ENCODE results near the gene SLCO2A1.

SLCO2A1 gene

DNA sequence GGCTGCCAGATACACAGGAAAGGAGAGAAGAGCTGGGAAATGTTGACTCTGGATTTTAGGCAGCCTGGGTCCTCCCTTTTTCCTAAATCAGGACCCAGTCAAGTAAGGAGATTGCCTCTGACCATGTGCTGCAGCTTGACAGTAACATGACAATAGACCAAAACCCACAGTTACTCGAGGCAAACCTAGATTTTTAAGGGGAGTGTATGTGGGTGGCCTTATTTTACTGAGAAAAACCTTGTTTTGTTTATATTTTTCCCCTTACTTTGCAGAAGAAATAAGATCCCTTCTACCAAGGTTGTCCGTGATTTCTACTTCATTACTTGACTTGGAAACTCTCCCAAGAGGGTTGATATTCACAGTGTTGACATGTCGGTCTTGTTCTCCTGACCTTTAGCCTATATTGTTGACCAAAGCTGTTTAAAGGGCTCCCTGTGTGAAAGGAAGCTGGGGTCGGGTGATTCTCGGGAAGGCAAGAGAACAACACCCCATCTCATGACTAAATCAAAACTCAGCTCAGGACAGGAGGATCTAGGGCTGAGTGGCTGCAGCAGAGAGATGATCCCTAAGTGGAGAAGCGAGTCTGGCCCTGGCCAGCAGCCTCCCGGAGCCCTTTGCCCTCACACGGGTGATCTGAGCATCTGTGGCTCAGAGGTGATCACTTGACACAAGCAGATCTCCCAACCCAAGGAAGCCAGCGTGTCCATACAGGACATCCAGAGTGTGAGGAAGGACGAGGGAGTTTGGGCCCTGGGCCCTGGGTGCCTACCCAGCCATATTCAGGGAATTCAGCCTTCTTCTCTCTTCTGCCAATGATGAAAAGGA is 31.0 kb upstream of the SLCO2A1 start:
- DNase-seq (ENCODE audit: low read depth): no peak

DNA sequence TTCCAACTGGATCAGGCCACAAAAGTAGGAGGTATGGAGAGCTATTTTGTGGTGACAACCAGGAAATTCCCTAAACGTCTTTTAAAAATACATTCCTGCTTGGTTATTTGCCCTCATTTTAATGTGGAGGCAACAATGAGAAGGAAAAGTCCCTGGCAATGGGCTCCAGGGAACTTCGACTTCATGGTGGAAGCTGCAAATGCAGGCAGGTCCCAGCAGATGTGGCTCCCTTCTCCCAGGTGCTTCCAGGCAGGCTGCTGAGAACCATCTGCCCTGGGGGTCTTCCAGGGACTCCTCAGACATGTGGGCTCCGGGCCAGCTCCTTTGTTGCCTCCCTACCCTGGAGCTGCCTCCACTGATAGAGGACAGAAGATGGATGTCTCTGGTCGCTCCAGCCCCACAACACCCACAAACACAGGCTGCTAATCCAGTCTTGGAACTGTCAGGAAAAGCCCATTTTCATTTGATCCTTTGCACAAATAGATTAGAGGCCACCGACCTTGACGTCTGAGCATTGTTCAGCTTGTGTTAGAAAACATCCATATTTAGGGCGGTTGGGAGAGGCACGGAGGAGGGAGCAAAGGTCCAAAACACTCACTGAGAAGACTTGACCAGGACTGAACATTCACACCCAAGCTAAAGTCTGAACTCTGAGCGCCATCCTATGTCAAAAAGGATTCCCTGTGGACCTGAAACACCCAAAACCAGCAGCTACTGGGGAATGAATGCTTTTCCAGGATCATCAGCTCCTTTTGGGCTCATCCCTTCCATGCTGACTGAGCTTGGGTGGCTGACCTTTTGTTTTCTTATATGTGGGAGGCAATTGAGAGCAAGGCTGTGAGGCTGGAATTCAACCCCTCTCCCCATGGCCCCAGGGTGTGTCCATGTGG is 30.2 kb upstream of the SLCO2A1 start:
- no peak for DNase-seq (ENCODE audit: low read depth)

DNA sequence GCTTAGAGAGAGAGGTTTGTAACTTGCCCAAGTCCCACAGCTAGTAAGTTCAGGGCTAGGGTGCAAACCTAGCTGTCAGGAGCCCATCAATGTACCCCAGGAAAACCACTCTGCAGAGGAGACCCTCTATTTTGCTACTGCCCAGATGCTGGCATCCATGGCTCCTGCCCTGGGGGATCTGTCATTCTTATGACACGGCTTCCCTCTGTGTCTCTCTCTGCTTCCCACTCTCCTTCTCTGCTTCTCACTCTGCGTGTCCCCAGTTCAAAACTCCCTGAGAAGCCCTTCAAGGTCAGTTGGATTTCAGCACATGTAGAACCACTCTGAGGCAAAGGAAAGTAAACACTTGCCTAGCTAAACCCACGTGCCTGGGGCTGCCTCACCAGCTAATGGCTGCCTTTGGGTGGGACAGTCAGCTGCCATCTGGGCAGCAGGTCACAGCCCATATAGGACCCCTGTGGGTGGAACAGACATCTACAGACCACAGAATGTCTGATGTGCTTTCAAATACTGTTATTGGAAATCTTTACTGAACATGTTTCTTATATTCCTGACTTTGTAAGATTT is 29.4 kb upstream of the SLCO2A1 start:
- no peak for DNase-seq (ENCODE audit: low read depth)

DNA sequence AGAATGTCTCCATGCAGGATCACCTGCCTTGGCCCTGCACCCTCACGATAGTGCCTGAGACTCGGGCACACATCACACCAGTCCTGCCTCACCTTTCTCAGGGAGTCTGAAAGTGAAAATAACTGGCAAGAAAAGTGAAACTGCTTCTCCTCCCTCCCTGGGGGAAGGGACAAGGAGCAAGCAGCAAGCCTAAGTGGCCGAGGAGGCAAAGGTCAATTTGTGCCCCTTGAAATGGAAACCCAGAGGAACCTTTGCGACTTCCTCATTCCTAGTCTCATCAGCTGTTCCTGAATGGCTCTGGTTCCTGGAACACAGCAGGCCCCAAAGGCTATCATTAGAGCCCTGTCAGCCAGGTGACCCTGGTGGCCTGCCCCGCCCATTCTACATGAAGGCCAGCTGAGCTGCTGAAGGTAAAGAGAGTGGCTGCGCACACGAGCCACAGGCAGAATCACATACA is 28.0 kb upstream of the SLCO2A1 start:
- DNase-seq (ENCODE audit: low read depth): no peak

DNA sequence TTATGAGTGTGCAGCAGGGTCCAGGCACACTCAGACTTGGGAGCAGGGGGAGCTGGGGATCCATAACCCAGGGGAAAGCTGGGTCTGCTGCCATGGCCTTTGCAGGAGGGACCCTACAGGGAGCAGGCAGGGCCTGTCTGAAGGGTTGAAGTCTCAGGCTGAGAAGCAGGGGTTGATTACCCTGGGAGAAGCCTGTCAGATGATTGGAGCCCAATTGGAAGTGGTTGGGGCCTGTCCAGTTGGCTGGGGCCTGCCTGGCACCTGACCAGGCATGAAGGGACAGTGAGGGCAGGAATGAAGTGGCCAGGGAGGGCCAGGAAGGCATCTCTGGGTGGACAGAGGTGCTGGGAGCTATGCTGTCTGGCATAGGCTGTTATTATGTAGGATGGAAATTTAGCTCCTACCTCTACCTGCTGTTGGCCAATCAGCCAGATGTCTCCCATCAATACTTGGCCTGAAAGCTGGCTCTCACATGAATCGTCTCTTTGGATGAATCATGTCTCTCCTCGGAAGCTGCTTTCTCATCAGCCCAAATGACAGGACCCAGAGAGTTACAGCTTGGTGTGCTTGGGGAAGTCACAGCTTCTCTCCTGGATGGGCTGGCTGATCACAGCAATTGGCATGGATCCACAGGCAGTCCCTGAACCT is 27.4 kb upstream of the SLCO2A1 start:
- DNase-seq (ENCODE audit: low read depth): no peak

DNA sequence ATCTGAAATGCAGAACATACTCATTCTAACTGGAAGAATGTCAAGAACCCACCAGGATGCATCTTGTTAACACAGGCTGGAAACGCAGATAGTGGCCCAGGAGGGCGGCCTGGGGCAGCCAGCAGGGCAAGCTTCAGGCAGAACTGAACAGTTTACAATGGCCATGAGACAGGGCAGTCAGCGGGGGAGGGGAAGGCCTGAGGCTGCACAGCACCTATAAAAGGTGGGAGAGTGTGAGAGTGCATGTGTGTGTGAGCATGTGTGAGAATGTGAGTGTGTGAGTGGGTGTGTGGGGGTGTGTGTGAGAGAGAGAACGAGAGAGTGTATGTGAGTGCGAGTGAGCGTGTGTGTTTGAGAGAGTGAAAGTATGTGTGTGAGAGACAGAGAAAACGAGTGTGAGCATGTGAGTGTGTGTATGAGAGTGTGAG is 26.8 kb upstream of the SLCO2A1 start:
- no peak for DNase-seq (ENCODE audit: low read depth)

DNA sequence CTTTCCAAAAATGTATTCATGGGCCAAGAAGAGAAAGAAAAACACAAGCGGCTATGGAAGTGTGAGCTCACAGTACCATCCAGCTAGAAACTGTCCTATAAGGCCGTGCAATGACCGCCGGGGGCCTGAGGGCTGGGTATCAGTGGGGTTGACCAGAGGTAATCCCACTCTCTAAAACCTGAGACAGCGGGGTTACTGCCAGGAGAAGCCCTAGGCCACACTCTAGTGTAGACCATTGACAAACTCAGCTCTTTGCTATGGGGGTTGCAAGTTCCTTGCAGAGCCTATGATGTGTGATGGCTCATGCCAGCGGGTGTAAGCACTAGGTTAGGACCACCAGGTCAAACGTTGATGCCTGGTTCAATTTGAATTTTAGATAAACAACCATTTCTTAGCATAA is 25.9 kb upstream of the SLCO2A1 start:
- DNase-seq (ENCODE audit: low read depth): no peak

DNA sequence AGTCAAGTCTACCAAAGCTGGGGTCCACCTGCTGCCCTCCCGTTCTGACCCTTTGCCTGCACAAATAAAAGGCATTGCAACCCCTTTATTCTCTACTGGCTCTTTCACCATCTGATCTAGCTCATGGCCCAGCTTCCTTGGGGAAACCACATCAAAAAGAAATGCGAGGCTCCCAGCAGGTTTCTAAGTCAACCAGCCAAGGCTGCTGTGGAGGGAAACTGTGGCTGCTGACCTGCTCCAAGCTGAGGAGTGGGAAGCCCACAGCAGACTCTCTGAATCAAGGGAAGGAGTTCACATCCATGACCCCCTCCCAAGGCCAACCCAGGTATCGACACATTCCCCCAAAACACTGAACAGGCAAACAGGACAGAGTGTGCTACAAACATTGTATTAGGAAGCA is 25.2 kb upstream of the SLCO2A1 start:
- DNase-seq (ENCODE audit: low read depth): no peak

DNA sequence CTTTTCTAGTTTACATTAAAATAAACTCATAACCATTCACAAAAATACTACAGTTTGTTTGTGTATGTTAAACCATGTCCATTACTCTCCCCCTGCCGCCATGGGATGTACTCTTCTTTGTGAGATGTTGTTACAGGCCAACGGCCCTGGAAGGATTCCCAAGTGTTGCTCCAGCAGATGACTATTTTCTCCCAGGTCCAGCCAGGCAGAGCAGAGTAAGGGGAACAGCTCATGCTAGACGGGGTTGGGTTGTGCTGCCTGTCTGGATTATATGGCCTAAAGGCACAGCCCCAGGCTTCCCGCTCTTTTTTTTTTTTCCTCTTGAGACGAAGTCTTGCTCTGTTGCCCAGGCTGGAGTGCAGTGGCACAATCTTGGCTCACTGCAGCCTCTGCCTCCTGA is 24.5 kb upstream of the SLCO2A1 start:
- DNase-seq (ENCODE audit: low read depth): no peak

DNA sequence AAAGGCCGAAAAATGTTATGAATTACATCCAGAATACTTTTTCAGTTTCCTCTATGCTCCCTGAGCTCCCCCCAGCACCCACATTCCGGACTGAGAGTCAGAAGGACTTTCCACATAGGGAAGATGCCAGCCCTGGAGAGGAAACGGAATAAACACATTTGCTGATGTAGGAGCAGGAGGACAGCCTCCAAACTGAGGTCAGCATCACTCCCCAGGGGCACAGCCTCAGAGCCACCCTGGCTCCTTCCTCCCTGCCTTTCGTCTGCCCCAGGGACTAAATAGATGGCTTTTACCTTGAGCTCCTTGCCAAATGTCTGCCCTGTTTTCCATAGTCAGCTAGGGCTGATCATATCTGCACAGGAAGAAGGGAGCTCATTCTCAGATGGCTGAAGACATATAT is 22.6 kb upstream of the SLCO2A1 start:
- DNase-seq (ENCODE audit: low read depth): no peak

DNA sequence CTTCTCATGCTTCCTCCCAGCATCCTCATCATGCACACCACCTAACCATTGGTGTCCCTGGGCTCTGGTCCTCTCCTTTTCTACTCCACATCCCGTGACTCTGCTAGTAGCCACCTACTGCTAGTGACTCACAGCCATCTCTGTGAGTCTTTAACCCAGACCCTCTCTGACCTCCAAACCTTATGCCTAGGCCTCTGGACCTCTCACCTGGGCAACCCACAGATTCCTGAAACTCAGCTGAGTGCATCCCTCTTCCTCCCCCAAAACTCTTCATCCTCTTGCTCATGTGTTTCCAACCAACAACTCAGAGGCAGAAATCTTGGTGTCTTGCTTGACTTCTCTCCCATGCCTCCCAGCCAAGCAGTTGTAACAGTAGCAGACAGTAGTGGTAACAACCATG is 20.0 kb upstream of the SLCO2A1 start:
- DNase-seq (ENCODE audit: low read depth): no peak

DNA sequence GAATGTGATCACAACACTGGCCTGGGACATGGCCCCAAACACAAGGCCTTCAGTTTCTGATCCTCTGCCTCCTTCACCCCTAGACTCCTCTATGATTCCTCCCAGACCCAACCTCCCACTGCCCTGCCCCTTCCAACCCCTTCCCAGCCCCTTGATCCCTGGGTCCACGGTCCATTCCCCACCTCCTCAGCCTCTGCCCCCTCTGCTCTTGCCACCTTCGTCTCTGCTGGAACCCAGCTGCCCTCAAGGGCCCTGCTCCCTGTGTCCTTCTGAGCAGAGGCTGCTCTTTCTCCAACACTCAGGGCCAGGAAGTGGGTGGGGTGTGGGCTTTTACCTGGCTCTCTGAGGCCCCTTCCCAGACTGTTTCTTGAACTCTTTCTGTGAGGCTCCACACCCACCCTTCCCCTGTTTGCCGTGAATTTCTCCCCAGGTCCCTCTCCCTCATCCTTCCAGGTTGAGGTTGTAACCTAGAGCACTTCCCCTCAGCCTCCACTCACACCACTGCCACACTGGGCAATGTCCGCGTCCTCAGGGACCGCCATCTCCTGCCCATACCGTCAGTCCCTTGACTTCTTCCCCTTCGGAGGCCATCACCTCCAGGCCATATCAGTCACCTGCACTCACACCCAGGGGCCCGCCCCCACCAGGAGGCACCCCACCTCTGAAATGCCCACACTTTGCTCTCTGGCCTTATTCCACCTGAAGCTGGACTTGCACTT is 18.7 kb upstream of the SLCO2A1 start:
- no peak for DNase-seq (ENCODE audit: low read depth)

DNA sequence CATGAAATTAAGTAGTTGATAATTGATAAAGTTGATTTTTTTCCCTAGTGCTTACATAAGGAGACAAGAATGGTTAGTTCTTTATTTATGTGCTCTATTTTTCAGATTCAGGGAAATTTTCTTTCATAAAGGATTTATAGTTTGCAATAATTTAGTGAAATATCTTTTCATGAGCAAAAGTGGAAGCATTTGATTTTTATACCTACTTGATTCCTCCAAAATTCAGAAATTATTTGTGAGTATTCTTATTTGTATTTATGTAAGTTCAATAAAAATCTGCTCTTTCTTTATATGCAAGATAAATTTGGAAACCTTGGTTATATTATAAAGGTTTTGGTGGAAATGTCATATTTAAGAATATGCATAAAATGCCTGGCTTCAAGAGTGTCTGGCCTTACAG is 14.7 kb upstream of the SLCO2A1 start:
- no peak for DNase-seq (ENCODE audit: low read depth)

DNA sequence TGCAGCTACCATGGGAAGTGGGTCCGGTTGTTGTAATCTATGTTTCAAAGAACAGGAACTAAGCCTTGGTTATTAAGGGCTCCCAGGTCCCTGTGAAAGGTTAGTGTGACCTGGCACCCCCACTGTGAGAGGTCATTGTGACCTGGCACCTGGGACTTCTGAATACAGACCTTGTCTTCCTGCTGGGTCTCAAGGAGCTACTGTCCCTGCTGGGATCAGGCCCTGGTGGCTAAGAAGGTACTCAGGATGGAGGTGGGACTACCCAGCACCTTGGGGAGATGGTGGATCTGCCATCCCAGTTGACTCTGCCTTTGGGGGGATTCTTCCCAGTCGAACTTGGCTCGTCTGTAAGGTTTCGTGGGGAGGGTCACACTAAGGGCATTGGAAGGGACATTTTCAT is 10.3 kb upstream of the SLCO2A1 start:
- DNase-seq (ENCODE audit: low read depth): no peak

DNA sequence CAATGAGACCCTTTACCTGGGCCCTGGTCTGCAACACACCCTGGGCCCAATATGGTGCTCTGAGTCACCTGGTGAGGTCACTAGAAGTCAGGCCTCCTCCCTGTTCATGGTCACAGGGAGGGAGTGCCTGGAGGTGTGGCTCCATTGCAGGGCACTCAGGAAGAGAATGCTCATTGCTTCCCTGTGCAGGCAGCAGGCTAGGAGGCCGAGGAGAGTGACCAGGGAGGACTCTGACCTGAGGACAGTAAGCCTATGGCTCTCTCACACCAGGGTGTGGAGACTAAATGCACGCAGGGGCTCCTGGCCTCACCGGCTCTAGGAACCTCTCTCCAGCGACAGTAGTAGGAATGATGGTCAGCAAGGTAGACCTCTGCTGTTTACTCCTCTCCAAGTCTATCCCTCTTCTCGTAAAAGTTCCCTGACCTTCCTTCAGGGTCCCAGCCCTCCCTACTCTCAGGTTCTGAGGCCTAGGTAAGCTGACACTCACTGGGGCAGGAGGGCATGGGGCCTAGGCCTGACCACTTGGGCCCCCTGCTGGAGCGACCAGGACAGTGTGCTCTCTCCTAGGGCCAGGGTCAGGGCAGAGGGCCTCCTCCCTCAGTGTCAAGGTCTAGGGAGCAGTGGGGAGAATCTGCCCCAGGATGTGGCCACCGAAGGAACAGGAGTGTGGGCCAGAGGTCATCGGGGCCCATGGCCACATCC is 9.6 kb upstream of the SLCO2A1 start:
- DNase-seq (ENCODE audit: low read depth): no peak

DNA sequence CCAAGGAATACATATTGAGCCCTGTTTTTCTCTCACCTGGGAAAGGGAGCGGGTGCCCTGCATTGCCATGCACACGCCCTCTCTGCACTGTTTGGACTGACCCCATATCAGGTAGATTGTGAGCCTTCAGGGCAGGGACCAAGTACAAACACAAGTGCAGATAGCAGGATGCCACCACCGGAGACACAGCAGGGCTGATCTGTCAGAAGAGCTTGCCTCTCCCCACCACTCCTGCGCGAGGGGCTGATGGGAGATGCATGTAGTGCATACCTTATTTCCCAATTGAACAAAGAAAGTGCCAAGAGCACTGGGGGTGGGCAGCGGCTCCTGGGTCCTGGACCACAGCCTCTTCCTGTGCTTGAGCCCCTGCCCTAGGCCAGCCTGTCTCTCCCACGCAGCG is 9.0 kb upstream of the SLCO2A1 start:
- no peak for DNase-seq (ENCODE audit: low read depth)

DNA sequence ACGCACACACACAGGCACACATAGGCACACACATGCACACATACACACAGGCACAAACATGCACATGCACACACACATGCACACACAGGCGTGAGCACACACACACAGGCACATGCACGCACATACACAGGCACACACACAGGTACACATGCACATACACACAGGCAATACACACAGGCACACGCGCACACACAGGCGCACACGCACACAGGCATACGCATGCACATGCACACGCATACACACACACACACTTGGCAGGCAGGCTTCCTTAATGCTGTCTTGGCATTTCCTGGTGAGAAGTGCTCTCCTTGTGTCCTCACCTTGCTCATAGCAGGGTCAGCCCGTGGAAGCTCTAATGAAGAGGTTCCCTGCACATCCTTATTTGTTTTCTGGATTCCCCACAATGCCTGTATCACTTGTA is 8.4 kb upstream of the SLCO2A1 start:
- no peak for DNase-seq (ENCODE audit: low read depth)

DNA sequence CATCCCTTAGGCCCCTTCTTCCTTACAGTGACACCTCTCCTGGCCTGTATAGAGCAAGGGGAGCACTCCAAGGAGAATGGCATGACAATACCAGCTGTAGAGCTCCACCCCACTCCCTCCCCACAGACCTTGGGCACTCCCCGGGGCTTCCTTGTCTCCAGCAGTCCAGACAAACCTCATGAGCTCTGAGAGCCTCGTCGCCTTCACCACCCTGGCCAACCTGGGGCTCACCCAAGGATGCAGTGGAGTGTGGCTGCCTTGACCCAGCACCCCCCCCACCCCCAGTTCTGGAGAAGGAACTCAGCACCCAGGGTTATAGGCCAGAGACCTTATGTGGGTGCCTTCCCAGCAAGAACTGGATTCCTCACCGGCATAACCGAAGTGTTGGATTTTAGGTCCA is 7.4 kb upstream of the SLCO2A1 start:
- DNase-seq (ENCODE audit: low read depth): no peak

DNA sequence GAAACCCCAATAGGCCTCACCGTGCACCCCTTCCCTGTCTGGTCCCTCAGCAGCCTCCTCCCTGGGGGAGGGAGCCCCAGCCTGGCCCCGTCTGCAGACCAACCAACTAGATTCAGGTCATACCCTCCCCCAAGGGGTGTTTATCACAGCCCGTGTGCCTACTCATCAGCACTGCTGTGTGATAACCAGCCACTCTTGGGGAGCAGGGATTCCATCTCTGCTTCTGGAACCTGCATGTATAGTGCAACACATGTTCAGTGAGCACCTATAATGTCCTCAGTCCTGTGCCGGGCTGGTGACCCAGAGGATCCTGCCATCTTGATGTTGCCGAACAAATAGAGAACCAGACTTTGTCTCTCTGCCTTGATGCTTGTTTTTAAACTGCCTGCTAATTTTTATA is 6.6 kb upstream of the SLCO2A1 start:
- DNase-seq (ENCODE audit: low read depth): no peak

DNA sequence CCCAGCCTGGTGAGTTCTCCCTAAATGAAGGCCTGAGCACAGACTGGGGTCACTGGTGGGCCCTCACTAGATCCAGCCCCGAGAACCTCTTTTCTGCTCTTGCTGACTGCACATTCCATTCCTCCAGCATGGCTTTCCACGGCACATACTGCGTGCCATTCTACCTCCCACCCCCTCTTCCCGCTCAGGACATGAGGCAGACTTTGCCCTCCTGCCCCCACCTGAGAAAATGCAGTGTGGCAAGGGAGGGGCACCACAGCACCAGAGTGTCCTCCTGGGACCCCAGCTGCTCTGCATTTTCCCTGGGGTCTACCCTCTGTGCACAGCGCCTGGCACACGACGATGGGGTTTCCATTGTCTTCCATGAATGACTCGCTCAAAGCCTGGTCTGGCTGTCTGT is 6.1 kb upstream of the SLCO2A1 start:
- no peak for DNase-seq (ENCODE audit: low read depth)

Measured in HS-27A (cell line).